WTC11 (cell line): ENCODE data around the gene KCNMA1. TPM values are rescaled to one million over a fixed set of nuclear protein-coding genes. Genes with fewer than 3 reads are reported as not detected.

Experiments
- ATAC-seq: fragments of 200-7000 bp; cut with Tn5 transposase; 2 replicates; pipeline ENCODE4 v1.10.0; 2021; ENCODE audit warnings: mild to moderate bottlenecking, moderate library complexity
- CTCF ChIA-PET: fragments of 300-600 bp; sonication (Branson Sonifier 250); formaldehyde crosslinking; loops from one replicate; lab custom pipeline; 2021; ENCODE audit warnings: antibody characterized with exemption; lab: Charles Lee
- POLR2A ChIA-PET: fragments of 350-600 bp; sonication (Branson Sonifier 250); formaldehyde crosslinking; loops from one replicate; lab custom pipeline; 2021; ENCODE audit warnings: antibody characterized with exemption; lab: Charles Lee
- DNase-seq: peaks from one replicate; pipeline ENCODE4 v3.0.0; 2021; ENCODE audit warnings: low spot score
- H3K27ac Mint-ChIP-seq: 2 replicates; pipeline ENCODE4 v1.8.0; 2021; ENCODE audit warnings: mixed read lengths
- H3K27me3 Mint-ChIP-seq: 2 replicates; pipeline ENCODE4 v1.8.0; 2021; ENCODE audit warnings: low read depth, mild to moderate bottlenecking, moderate library complexity, mixed read lengths
- H3K36me3 Mint-ChIP-seq: 2 replicates; pipeline ENCODE4 v1.8.0; 2021; ENCODE audit warnings: mixed read lengths
- H3K4me1 Mint-ChIP-seq: 2 replicates; pipeline ENCODE4 v1.8.0; 2022; ENCODE audit warnings: mixed read lengths
- H3K4me3 Mint-ChIP-seq: 2 replicates; pipeline ENCODE4 v1.8.0; 2021; ENCODE audit warnings: mild to moderate bottlenecking, moderate library complexity, mixed read lengths
- H3K9me3 Mint-ChIP-seq: 2 replicates; pipeline ENCODE4 v1.8.0; 2021; ENCODE audit warnings: mixed read lengths
- ATF2 ChIP-seq: sonication (generic); formaldehyde crosslinking; IDR thresholded peaks from 2 replicates; pipeline ENCODE4 v1.8.1; 2022; ENCODE audit warnings: low read depth, missing genetic modification reagents, borderline replicate concordance
- E2F4 ChIP-seq: sonication (generic); formaldehyde crosslinking; IDR thresholded peaks from 2 replicates; pipeline ENCODE4 v1.8.1; 2022; ENCODE audit warnings: low read depth, mild to moderate bottlenecking, moderate library complexity, missing genetic modification reagents, borderline replicate concordance
- ELF4 ChIP-seq: sonication (generic); formaldehyde crosslinking; IDR thresholded peaks from 2 replicates; pipeline ENCODE4 v1.8.1; 2022; ENCODE audit warnings: low read depth, mild to moderate bottlenecking, moderate library complexity, missing genetic modification reagents
- ESRRA ChIP-seq: sonication (generic); formaldehyde crosslinking; IDR thresholded peaks from 2 replicates; pipeline ENCODE4 v1.8.1; 2022; ENCODE audit warnings: mild to moderate bottlenecking, missing genetic modification reagents, borderline replicate concordance
- HMGA2 ChIP-seq: fragments of 250-450 bp; sonication (Bioruptor Pico); IDR thresholded peaks from 2 replicates; pipeline ENCODE4 v1.4.0; 2021; ENCODE audit warnings: mild to moderate bottlenecking, moderate library complexity
- MLX ChIP-seq: sonication (generic); formaldehyde crosslinking; IDR thresholded peaks from 2 replicates; pipeline ENCODE4 v1.8.1; 2023; ENCODE audit warnings: mild to moderate bottlenecking, missing genetic modification reagents, moderate library complexity
- NFATC4 ChIP-seq: fragments of 250-450 bp; sonication (Bioruptor Pico); IDR thresholded peaks from 2 replicates; pipeline ENCODE4 v1.9.0; 2021; ENCODE audit warnings: mild to moderate bottlenecking
- PRDM15 ChIP-seq: sonication (generic); formaldehyde crosslinking; IDR thresholded peaks from 2 replicates; pipeline ENCODE4 v1.8.0; 2022; ENCODE audit warnings: missing genetic modification reagents
- ZMAT4 ChIP-seq: fragments of 250-450 bp; sonication (Bioruptor Pico); IDR thresholded peaks from 2 replicates; pipeline ENCODE4 v1.9.0; 2021; ENCODE audit warnings: mild to moderate bottlenecking
- ZNF281 ChIP-seq: sonication (generic); formaldehyde crosslinking; IDR thresholded peaks from 2 replicates; pipeline ENCODE4 v1.8.0; 2023; ENCODE audit warnings: mild to moderate bottlenecking, missing genetic modification reagents
- ZNF396 ChIP-seq: fragments of 250-450 bp; sonication (Bioruptor Pico); IDR thresholded peaks from 2 replicates; pipeline ENCODE4 v1.8.0; 2021; ENCODE audit warnings: mild to moderate bottlenecking, moderate library complexity, borderline replicate concordance
- ZNF416 ChIP-seq: fragments of 250-450 bp; sonication (Bioruptor Pico); IDR thresholded peaks from 2 replicates; pipeline ENCODE4 v1.9.0; 2021; ENCODE audit warnings: mild to moderate bottlenecking, inconsistent platforms
- ZNF425 ChIP-seq: fragments of 250-450 bp; sonication (Bioruptor Pico); conservative IDR thresholded peaks from 2 replicates; pipeline ENCODE4 v1.9.0; 2021; ENCODE audit warnings: mild to moderate bottlenecking
- ZNF532 ChIP-seq: fragments of 250-450 bp; sonication (Bioruptor Pico); IDR thresholded peaks from 2 replicates; pipeline ENCODE4 v1.9.0; 2021; ENCODE audit warnings: mild to moderate bottlenecking, borderline replicate concordance
- total RNA-seq: library from RNA; stranded (reverse); gene quantifications from 3 replicates; pipeline ENCODE4 v1.2.3, GENCODE V29; 2021

Gene KCNMA1
- total RNA-seq, 1 experiment from 2014 or later, result 7.3 TPM

GRCh38 chr10:77613476-77614130 lies 24.0 kb downstream of the KCNMA1 start (continued):
- TF ChIP-seq ZNF425, result no peak

GRCh38 chr10:77611670-77612069 lies 25.9 kb downstream of the KCNMA1 start:
- ChIA-PET POLR2A (no interaction called here), CTCF (no interaction called here)
- H3K27ac Mint-ChIP-seq, result no peak overlapping the region
- DNase-seq (no peak), ATAC-seq (no peak)
- peaks cover 6% of the 10 kb centered on the region; the same call in 1 of the 2 replicates for H3K4me1 Mint-ChIP-seq
- no peaks in the 10 kb centered on the region; the same call in 1 of the 2 replicates for H3K27me3 Mint-ChIP-seq
- no peaks in the 10 kb centered on the region for H3K36me3 Mint-ChIP-seq
- H3K9me3 Mint-ChIP-seq, result no peaks in the 10 kb centered on the region
- H3K4me3 Mint-ChIP-seq, result no peak overlapping the region
- TF ChIP-seq ZNF416 (CRISPR knock-in tag) (no peak), NFATC4 (CRISPR knock-in tag) (no peak), HMGA2 (no peak), ELF4 (CRISPR knock-in tag) (no peak), ZMAT4 (no peak), E2F4 (no peak), ZNF281 (CRISPR knock-in tag) (no peak), ATF2 (CRISPR knock-in tag) (no peak), ESRRA (CRISPR knock-in tag) (no peak), ZNF396 (CRISPR knock-in tag) (no peak), PRDM15 (CRISPR knock-in tag) (no peak), MLX (no peak), ZNF532 (CRISPR knock-in tag) (no peak)
